Fibroblast of lung (primary cell): ENCODE results near the gene GRIA1. TPM values are rescaled to one million over a fixed set of nuclear protein-coding genes. Genes with fewer than 3 reads are reported as not detected.

ENCODE experiments used
- DNase-seq, 2 donors: peaks; one replicate each; pipeline versions ENCODE4 v3.0.0 to v3.0.0-alpha.2; 2010; ENCODE audit warnings: low read depth in 2 of 2
- H2AFZ ChIP-seq: 2 replicates; pipeline ENCODE4 v1.5.1; 2012; ENCODE audit warnings: low read length, control low read depth, inconsistent platforms
- H3K27ac ChIP-seq: 2 replicates; pipeline ENCODE4 v1.5.1; 2011; ENCODE audit warnings: low read length, control low read depth; ENCODE audit not compliant: insufficient read depth
- H3K27me3 ChIP-seq: 2 replicates; pipeline ENCODE4 v1.5.1; 2011; ENCODE audit warnings: mild to moderate bottlenecking, low read length; ENCODE audit not compliant: control insufficient read depth, insufficient read depth
- H3K36me3 ChIP-seq: 2 replicates; pipeline ENCODE4 v1.5.1; 2011; ENCODE audit warnings: low read length; ENCODE audit not compliant: control insufficient read depth, insufficient read depth
- H3K4me1 ChIP-seq: 2 replicates; pipeline ENCODE4 v1.5.1; 2011; ENCODE audit warnings: low read length; ENCODE audit not compliant: control insufficient read depth, insufficient read depth; ENCODE audit errors: extremely low read depth
- H3K4me2 ChIP-seq: 2 replicates; pipeline ENCODE4 v1.5.1; 2011; ENCODE audit warnings: low read length, control low read depth; ENCODE audit not compliant: insufficient read depth; ENCODE audit errors: extremely low read depth
- H3K4me3 ChIP-seq, 4 experiments: fragments of 200-600 bp in 1 of 4; sonication (generic) in 1 of 4; replicated peaks in 1 of 4; 2 replicates each; pipeline ENCODE4 v1.5.1; 2011 to 2016; ENCODE audit warnings: low read length in 4 of 4, low read depth in 3 of 4, mild to moderate bottlenecking in 3 of 4, control low read depth in 2 of 4, inconsistent platforms in 1 of 4, mixed read lengths in 1 of 4; ENCODE audit not compliant: insufficient read depth in 1 of 4; ENCODE audit errors: control extremely low read depth in 1 of 4
- H3K79me2 ChIP-seq: 2 replicates; pipeline ENCODE4 v1.5.1; 2012; ENCODE audit warnings: mild to moderate bottlenecking, low read length, inconsistent platforms; ENCODE audit not compliant: control insufficient read depth, insufficient read depth
- H3K9ac ChIP-seq: 2 replicates; pipeline ENCODE4 v1.5.1; 2011; ENCODE audit warnings: mild to moderate bottlenecking, low read length, control low read depth; ENCODE audit not compliant: insufficient read depth
- H3K9me3 ChIP-seq: 2 replicates; pipeline ENCODE4 v1.5.1; 2012; ENCODE audit warnings: low read depth, low read length; ENCODE audit not compliant: control insufficient read depth, insufficient read depth
- H4K20me1 ChIP-seq: 2 replicates; pipeline ENCODE4 v1.5.1; 2011; ENCODE audit warnings: low read length; ENCODE audit not compliant: control insufficient read depth, insufficient read depth; ENCODE audit errors: extremely low read depth
- EZH2 ChIP-seq: IDR thresholded peaks from 2 replicates; pipeline ENCODE4 v1.5.1; 2012; ENCODE audit warnings: low read length, control low read depth, mild to moderate bottlenecking; ENCODE audit errors: missing control alignments
- polyA plus RNA-seq, 2 donors: library from polyadenylated mRNA; depleted of rRNA in 1 of 2; stranded (reverse) in 1 of 2; unstranded in 1 of 2; fragments of >200 nt; gene quantifications; 2 replicates each; pipeline ENCODE4 v1.2.1, GENCODE V29; 2011 to 2012; ENCODE audit warnings: missing spikeins in 1 of 2
- total RNA-seq: library from RNA; depleted of rRNA; stranded (reverse); fragments of >200 nt; gene quantifications from 2 replicates; pipeline ENCODE4 v1.2.1, GENCODE V29; 2014
- TF ChIP-seq, protein P1 (sequence below), 2 donors: IDR thresholded peaks in 1 of 2; conservative IDR thresholded peaks in 1 of 2; 1 replicate in 1 of 2; 2 replicates in 1 of 2; pipeline ENCODE4 v1.5.1; 2011 to 2012; ENCODE audit warnings: low read length in 2 of 2, control low read depth in 1 of 2, inconsistent platforms in 1 of 2, low read depth in 1 of 2, mild to moderate bottlenecking in 1 of 2

GRIA1 gene
- total and polyA plus RNA-seq, 2 donors (not counting 1 experiment from before 2014, with no cell fraction given), result 2.0 to 4.5 TPM

- H3K79me2 ChIP-seq, result no peaks in the 10 kb centered on the region
- no peak overlapping the region for H2AFZ ChIP-seq
- no peaks in the 10 kb centered on the region for H3K27me3 ChIP-seq
- TF ChIP-seq EZH2, result no peak
- TF ChIP-seq, protein P1, sequence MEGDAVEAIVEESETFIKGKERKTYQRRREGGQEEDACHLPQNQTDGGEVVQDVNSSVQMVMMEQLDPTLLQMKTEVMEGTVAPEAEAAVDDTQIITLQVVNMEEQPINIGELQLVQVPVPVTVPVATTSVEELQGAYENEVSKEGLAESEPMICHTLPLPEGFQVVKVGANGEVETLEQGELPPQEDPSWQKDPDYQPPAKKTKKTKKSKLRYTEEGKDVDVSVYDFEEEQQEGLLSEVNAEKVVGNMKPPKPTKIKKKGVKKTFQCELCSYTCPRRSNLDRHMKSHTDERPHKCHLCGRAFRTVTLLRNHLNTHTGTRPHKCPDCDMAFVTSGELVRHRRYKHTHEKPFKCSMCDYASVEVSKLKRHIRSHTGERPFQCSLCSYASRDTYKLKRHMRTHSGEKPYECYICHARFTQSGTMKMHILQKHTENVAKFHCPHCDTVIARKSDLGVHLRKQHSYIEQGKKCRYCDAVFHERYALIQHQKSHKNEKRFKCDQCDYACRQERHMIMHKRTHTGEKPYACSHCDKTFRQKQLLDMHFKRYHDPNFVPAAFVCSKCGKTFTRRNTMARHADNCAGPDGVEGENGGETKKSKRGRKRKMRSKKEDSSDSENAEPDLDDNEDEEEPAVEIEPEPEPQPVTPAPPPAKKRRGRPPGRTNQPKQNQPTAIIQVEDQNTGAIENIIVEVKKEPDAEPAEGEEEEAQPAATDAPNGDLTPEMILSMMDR (conservative IDR thresholded peaks at IDR 0.05 in 1 of 2, IDR thresholded peaks at IDR 0.05 in 1 of 2; ENCODE audit: low read depth in 1 of 2, low read length in 2 of 2), result no peak
- H3K4me2 ChIP-seq, result no peak overlapping the region
- no peak for DNase-seq
- H3K9ac ChIP-seq, result no peak overlapping the region
- no peaks in the 10 kb centered on the region for H4K20me1 ChIP-seq
- no peaks in the 10 kb centered on the region for H3K9me3 ChIP-seq
- no peak overlapping the region for H3K27ac ChIP-seq
- no peak overlapping the region for H3K4me3 ChIP-seq
- H3K36me3 ChIP-seq, result no peaks in the 10 kb centered on the region
- H3K4me1 ChIP-seq, result peaks cover 4% of the 10 kb centered on the region
Observed at GRCh38 chr5:153571162-153571561, 80.7 kb downstream of the GRIA1 start.

DNA sequence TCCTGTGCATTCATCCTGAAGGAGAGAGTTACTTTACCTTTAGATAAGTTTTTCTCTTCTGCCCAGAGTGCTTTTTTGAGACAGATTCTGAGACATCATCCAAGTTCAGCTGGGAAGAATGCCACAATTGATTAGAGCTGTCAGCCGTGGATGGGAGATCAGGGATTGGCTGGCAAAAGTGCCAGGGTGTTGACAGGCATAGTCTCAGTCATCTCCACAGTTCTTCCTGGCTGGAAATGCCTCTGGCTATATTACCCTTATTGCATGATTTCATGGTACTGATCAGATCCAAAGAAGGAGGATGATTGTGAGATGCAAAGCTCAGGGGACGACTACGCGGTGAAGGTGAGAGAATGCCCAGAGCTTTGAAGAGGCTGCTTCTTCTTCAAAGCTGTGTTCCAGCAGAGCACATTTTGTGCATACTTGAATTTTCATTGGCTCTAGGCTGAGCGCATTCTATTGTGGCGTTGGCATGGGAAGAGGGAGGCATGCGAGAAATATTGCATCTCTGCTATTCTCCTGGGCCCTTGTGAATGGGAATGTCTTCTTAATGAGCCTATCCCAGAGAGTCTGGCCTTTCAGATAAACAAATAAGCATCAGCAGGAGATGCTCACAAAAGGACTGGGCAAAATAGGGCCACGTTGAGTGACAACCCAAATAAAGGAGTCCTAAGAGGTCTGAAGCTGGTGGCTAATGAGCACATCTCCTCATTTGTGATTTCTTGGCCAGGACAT lies 82.1 kb downstream of the GRIA1 start:
- Histone ChIP-seq H3K4me2 (no peak overlapping the region), H3K79me2 (no peaks in the 10 kb centered on the region), H3K4me1 (peaks cover 4% of the 10 kb centered on the region), H3K36me3 (no peaks in the 10 kb centered on the region), H4K20me1 (no peaks in the 10 kb centered on the region), H3K4me3 (no peak overlapping the region), H3K27me3 (no peaks in the 10 kb centered on the region), H3K27ac (no peak overlapping the region), H3K9me3 (no peaks in the 10 kb centered on the region), H2AFZ (no peak overlapping the region), H3K9ac (no peak overlapping the region)
- TF ChIP-seq, protein P1 (conservative IDR thresholded peaks at IDR 0.05 in 1 of 2, IDR thresholded peaks at IDR 0.05 in 1 of 2; ENCODE audit: low read depth in 1 of 2, low read length in 2 of 2), result no peak
- TF ChIP-seq EZH2, result no peak
- no peak for DNase-seq

- Histone ChIP-seq H3K9me3 (no peaks in the 10 kb centered on the region), H2AFZ (no peak overlapping the region), H3K4me2 (no peak overlapping the region), H3K79me2 (no peaks in the 10 kb centered on the region), H3K27ac (no peak overlapping the region), H3K9ac (no peak overlapping the region), H3K36me3 (no peaks in the 10 kb centered on the region), H3K4me3 (no peak overlapping the region), H4K20me1 (no peaks in the 10 kb centered on the region), H3K27me3 (no peaks in the 10 kb centered on the region), H3K4me1 (peaks cover 4% of the 10 kb centered on the region)
- TF ChIP-seq, protein P1 (conservative IDR thresholded peaks at IDR 0.05 in 1 of 2, IDR thresholded peaks at IDR 0.05 in 1 of 2; ENCODE audit: low read depth in 1 of 2, low read length in 2 of 2), result no peak
- TF ChIP-seq EZH2, result no peak
- no peak for DNase-seq
Observed at GRCh38 chr5:153573326-153574033, 83.0 kb downstream of the GRIA1 start.
